GM21381 (cell line): ENCODE results near the gene PLA2G5.

Experiments
- ATAC-seq: cut with Tn5 transposase; IDR thresholded peaks from one replicate; pipeline ENCODE4 v1.9.1; 2021; ENCODE audit warnings: mild to moderate bottlenecking, moderate library complexity; ENCODE audit not compliant: unreplicated experiment

PLA2G5 gene

GRCh38 chr1:20063861-20064292 lies 6.1 kb upstream of the PLA2G5 start:
- ATAC-seq = no peak

GRCh38 chr1:20068722-20069121 lies 1.3 kb upstream of the PLA2G5 start:
- no peak for ATAC-seq

DNA sequence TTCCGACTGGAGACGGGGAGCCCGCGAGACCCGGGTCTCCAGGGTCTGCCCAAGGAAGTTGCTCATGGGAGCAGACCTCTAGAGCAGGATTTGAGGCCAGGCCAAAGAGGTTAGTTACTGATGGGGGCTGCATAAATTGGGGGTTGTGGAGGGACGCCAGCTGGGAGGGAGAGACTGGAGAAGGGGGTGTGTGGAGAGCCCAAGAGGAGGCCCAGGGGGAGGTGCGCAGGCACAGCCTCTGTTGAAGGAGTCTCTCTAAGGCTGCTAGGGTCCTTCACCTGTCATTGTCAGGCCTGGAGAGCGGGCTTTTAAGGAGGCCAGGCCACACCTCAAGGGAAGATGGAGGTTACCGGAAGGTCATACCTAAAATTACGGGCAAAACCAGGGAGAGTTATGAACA lies 363 bp downstream of the PLA2G5 start:
- ATAC-seq = no peak

DNA sequence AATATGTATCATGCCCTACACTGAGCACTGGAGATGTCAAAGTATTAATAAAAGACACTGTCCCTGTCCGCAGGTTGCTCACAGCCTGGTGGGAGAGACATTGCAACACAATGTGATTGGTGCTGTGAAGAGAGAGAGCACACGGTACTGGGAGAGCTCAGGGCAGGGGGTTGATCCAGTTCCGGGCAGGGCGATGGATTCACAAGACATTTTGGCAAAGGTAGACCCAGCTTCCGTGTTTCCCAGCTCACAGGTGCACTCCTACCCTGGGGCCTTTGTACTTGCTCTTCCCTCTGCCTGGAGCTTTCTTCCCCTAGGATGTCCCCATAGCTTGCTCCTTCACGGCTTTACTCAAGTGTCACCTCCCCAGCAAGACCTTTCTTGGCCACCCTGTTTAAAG lies 1.4 kb downstream of the PLA2G5 start:
- ATAC-seq = no peak

GRCh38 chr1:20072771-20073170 lies 2.8 kb downstream of the PLA2G5 start:
- ATAC-seq = no peak

DNA sequence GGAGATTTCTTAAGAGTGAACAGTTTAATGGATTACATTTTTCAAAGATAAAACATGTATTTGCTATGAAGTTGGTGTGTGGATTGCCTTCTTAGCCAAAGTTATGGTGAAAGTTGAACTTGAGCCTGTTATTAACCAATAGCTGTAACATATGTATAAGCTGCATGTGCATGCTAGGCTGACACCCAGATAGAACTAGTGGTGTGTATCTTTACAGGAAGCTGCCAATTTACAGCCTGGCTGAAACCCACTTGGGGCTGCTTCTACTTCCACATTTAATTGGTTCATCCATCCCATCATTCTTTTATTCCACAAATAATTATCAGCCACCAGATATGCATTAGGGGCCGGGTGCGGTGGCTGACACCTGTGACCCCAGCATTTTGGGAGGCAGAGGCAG lies 3.3 kb downstream of the PLA2G5 start:
- ATAC-seq = no peak

GRCh38 chr1:20074055-20074724 lies 4.2 kb downstream of the PLA2G5 start:
- no peak for ATAC-seq

DNA sequence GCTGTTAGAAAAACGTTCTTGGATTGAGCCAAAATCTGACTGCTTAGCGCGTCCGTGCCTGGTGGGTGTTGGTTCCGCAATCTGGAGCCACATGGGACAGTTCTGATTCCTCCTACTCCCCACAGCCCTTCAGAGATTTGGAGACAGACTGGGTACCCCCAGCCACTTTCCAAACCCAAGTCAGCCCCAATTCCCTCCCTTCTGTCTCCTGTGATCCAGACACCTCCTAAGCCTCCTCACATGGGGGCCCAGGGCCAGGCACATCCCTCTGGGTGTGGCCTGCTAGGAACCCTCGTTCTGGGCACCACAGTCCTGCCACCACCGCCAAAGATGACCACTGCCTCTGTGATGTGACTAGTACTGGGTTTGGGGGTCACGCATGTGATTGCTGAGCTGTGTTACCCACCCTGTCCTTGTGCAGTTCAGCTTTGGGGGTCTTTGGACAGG lies 4.8 kb downstream of the PLA2G5 start:
- no peak for ATAC-seq

GRCh38 chr1:20075345-20075744 lies 5.4 kb downstream of the PLA2G5 start:
- ATAC-seq = no peak

DNA sequence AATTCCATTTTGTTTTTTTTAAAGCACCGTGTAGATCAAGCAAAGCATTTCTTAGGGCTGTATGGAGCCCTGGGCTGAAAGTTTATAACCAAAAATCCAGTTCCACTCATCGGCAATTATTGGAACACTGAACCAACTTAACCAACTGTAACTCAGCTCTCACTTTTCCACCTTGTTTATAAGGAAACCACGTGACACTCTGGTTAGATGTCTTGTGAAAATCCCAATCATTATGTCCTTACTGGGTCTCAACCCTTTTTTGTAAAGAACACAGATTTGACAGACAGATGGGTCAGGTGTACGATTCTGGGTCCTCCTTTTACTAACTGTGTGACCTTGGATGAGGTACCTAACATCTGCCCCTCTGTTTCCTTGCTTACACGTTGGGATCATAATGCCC lies 6.2 kb downstream of the PLA2G5 start:
- ATAC-seq = no peak

GRCh38 chr1:20076710-20077461 lies 6.9 kb downstream of the PLA2G5 start:
- no peak for ATAC-seq

- no peak for ATAC-seq
Observed at GRCh38 chr1:20078171-20078651, 8.2 kb downstream of the PLA2G5 start.

GRCh38 chr1:20078711-20079110 lies 8.7 kb downstream of the PLA2G5 start:
- ATAC-seq = no peak

- ATAC-seq = no peak
Observed at GRCh38 chr1:20079661-20080305, 9.8 kb downstream of the PLA2G5 start.

- ATAC-seq = no peak
Observed at GRCh38 chr1:20080441-20081352, 10.7 kb downstream of the PLA2G5 start.

GRCh38 chr1:20081353-20081810 lies 11.4 kb downstream of the PLA2G5 start:
- ATAC-seq = no peak

DNA sequence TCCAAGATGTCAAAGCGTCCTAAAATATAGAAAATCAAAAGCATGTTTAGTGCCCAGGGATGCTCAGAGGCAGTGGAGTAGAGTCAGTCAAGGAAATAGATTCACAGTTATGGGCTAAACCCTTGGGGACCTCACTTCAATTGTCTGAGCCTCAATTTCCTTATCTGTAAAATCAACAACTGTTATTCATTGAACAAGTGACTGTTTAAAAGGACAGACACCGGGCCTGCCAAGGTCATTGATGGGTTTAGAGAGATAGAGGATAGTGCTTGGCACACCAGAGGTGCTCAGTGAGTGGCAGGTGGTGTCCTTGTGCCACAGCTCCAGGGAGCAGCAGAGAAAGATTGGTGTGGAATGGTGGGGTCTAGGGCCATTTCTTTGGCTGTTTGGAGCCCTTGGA lies 12.8 kb downstream of the PLA2G5 start:
- ATAC-seq = no peak

DNA sequence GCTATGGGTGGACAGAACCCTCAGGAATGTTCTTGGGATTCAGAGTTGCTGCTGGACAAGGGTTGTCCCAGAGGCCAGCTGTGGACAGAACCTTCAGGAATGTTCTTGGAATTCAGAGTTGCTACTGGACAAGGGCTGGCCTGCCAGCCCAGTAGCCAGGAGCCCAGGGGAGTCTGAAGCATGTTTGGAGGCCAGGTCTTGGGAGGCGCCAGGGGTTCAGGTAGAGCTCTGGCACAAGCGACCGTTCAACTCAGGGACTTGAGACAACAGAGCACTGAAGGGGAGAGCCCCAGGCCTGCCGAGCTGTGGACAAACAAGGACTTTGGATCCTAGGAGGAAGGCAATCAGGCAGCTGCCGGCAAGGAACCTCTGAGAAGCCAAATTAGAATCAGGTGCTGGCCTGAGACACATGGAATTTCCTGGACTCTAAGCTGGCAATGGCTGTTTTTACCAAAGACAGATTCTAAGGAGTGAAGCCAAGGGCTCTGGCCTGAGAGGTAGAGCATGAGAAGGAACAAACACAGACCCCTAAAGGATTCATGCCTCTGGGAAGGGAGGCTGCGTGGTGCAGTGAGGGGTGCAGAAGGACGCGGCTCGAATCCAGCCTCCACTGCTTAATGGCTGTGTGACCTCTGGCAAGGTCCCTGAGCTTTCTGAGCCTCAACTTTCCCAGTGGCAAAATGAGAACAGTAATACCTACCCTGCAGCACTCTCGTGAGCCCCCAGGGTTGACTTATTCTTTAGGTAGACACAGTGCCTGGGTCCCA lies 13.4 kb downstream of the PLA2G5 start:
- no peak for ATAC-seq

GRCh38 chr1:20086800-20087199 lies 16.8 kb downstream of the PLA2G5 start:
- ATAC-seq = no peak

- ATAC-seq = no peak
Observed at GRCh38 chr1:20087668-20088067, 17.7 kb downstream of the PLA2G5 start.
